Uterus (tissue), 2 donors: Measurements from ENCODE around the gene PRELID1.

Source experiments
- CTCF ChIP-seq, 4 experiments: fragments of 200-600 bp in 2 of 4; fragments of 450-650 bp in 2 of 4; sonication (generic) in 2 of 4; IDR thresholded peaks; one replicate each; pipeline ENCODE4 v1.5.1; 2016 to 2019; ENCODE audit warnings: antibody characterized with exemption in 4 of 4, mild to moderate bottlenecking in 2 of 4, moderate library complexity in 1 of 4
- POLR2A ChIP-seq, 2 donors: fragments of 450-650 bp; IDR thresholded peaks; one replicate each; pipeline ENCODE4 v1.6.1; 2016; ENCODE audit warnings: antibody characterized with exemption in 2 of 2, mild to moderate bottlenecking in 1 of 2, moderate library complexity in 1 of 2

GRCh38 chr5:177256296-177256695 lies 47.3 kb upstream of the PRELID1 start:
- TF ChIP-seq CTCF (IDR thresholded peaks at IDR 0.05) (no peak), POLR2A (IDR thresholded peaks at IDR 0.05) (no peak)
